Smooth muscle cell (in vitro differentiated cells): ENCODE measurements around the gene OGG1. TPM values are rescaled to one million over a fixed set of nuclear protein-coding genes. Genes with fewer than 3 reads are reported as not detected.

Experiments used
- DNase-seq: peaks from one replicate; lab custom pipeline; 2025; ENCODE audit not compliant: unreplicated experiment; lab: John Stamatoyannopoulos, UW
- H2AFZ ChIP-seq: fragments of 200-600 bp; sonication (generic); 2 replicates; pipeline ENCODE4 v1.6.0; 2016; ENCODE audit warnings: antibody characterized with exemption, low read depth, mild to moderate bottlenecking
- H3F3A ChIP-seq: fragments of 200-600 bp; sonication (generic); 2 replicates; pipeline ENCODE4 v1.6.0; 2017; ENCODE audit warnings: antibody characterized with exemption, low read depth
- H3K27ac ChIP-seq: fragments of 200-600 bp; sonication (generic); 2 replicates; pipeline ENCODE4 v1.5.1; 2016; ENCODE audit warnings: low read depth, mild to moderate bottlenecking
- H3K27me3 ChIP-seq: fragments of 200-600 bp; sonication (generic); 2 replicates; pipeline ENCODE4 v1.6.1; 2016; ENCODE audit warnings: low read depth, mild to moderate bottlenecking
- H3K36me3 ChIP-seq: fragments of 200-600 bp; sonication (generic); 2 replicates; pipeline ENCODE4 v1.5.1; 2016; ENCODE audit warnings: low read depth
- H3K4me1 ChIP-seq: fragments of 200-600 bp; sonication (generic); 2 replicates; pipeline ENCODE4 v1.5.1; 2016; ENCODE audit warnings: low read depth
- H3K4me2 ChIP-seq: fragments of 200-600 bp; sonication (generic); 2 replicates; pipeline ENCODE4 v1.6.0; 2016; ENCODE audit warnings: mild to moderate bottlenecking
- H3K4me3 ChIP-seq: fragments of 200-600 bp; sonication (generic); 2 replicates; pipeline ENCODE4 v1.5.1; 2016; ENCODE audit warnings: mild to moderate bottlenecking
- H3K79me2 ChIP-seq: fragments of 200-600 bp; sonication (generic); 2 replicates; pipeline ENCODE4 v1.6.0; 2016; ENCODE audit warnings: low read depth, mild to moderate bottlenecking
- H3K9ac ChIP-seq: fragments of 200-600 bp; sonication (generic); 2 replicates; pipeline ENCODE4 v1.6.0; 2016; ENCODE audit warnings: low read depth
- H3K9me3 ChIP-seq: fragments of 200-600 bp; sonication (generic); replicated peaks from 2 replicates; pipeline ENCODE4 v1.5.1; 2016; ENCODE audit warnings: low read depth
- H4K20me1 ChIP-seq: fragments of 200-600 bp; sonication (generic); 2 replicates; pipeline ENCODE4 v1.6.0; 2016; ENCODE audit warnings: low read depth
- WGBS: methylation state at CpG from one replicate; pipeline ENCODE4 v1.1.7; 2016; ENCODE audit warnings: low lambda C conversion rate; 5-methylcytosine and 5-hydroxymethylcytosine counted together
- polyA plus RNA-seq: library from polyadenylated mRNA; unstranded; fragments of >200 nt; fragmentation: Nextera tagmentation; extraction: Ambion mirVana; gene quantifications from 2 replicates; pipeline ENCODE4 v1.2.1, GENCODE V29; 2016
- total RNA-seq: library from RNA; depleted of rRNA; stranded (reverse); fragments of >200 nt; gene quantifications from 2 replicates; pipeline ENCODE4 v1.2.3, GENCODE V29; 2014
- TF ChIP-seq, protein P1 (sequence below): fragments of 200-600 bp; sonication (generic); IDR thresholded peaks from 2 replicates; pipeline ENCODE4 v1.5.1; 2017; ENCODE audit warnings: borderline replicate concordance, mild to moderate bottlenecking, antibody characterized with exemption; ENCODE audit not compliant: insufficient read depth, poor library complexity, severe bottlenecking

OGG1 gene
- total and polyA plus RNA-seq, 2 experiments from 2014 or later, result 13.4 to 24.6 TPM

GRCh38 chr3:9736831-9737230 is 12.9 kb upstream of the OGG1 start:
- Histone ChIP-seq H4K20me1 (peaks cover 34% of the 10 kb centered on the region), H3K4me1 (peaks cover 8% of the 10 kb centered on the region), H3K27ac (no peak overlapping the region), H3K36me3 (peaks cover 7% of the 10 kb centered on the region), H3K9me3 (no peaks in the 10 kb centered on the region), H3K4me2 (no peak overlapping the region), H3F3A (no peaks in the 10 kb centered on the region), H3K27me3 (no peaks in the 10 kb centered on the region), H2AFZ (no peak overlapping the region), H3K9ac (no peak overlapping the region), H3K79me2 (peaks cover 48% of the 10 kb centered on the region), H3K4me3 (no peak overlapping the region)
- TF ChIP-seq, protein P1, sequence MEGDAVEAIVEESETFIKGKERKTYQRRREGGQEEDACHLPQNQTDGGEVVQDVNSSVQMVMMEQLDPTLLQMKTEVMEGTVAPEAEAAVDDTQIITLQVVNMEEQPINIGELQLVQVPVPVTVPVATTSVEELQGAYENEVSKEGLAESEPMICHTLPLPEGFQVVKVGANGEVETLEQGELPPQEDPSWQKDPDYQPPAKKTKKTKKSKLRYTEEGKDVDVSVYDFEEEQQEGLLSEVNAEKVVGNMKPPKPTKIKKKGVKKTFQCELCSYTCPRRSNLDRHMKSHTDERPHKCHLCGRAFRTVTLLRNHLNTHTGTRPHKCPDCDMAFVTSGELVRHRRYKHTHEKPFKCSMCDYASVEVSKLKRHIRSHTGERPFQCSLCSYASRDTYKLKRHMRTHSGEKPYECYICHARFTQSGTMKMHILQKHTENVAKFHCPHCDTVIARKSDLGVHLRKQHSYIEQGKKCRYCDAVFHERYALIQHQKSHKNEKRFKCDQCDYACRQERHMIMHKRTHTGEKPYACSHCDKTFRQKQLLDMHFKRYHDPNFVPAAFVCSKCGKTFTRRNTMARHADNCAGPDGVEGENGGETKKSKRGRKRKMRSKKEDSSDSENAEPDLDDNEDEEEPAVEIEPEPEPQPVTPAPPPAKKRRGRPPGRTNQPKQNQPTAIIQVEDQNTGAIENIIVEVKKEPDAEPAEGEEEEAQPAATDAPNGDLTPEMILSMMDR, result no peak
- DNase-seq, result no peak
- WGBS, result 94% methylated on average over 2 of the region's 2 CpGs

DNA sequence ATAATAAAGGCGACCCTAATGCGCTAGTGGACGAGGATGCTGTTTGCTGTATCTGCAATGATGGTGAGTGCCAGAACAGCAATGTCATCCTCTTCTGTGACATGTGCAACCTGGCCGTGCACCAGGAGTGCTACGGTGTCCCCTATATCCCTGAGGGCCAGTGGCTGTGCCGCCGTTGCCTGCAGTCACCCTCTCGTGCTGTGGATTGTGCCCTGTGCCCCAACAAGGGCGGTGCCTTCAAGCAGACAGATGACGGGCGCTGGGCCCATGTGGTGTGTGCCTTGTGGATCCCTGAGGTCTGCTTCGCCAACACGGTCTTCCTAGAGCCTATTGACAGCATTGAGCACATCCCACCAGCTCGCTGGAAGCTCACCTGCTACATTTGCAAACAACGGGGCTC is 10.6 kb upstream of the OGG1 start:
- Histone ChIP-seq H4K20me1 (peaks cover 14% of the 10 kb centered on the region), H3K36me3 (peaks cover 7% of the 10 kb centered on the region), H3K4me2 (no peak overlapping the region), H3F3A (no peaks in the 10 kb centered on the region), H2AFZ (no peak overlapping the region), H3K27ac (no peak overlapping the region), H3K79me2 (peaks cover 25% of the 10 kb centered on the region), H3K4me3 (no peak overlapping the region), H3K4me1 (no peaks in the 10 kb centered on the region), H3K9ac (no peak overlapping the region), H3K9me3 (no peaks in the 10 kb centered on the region), H3K27me3 (no peaks in the 10 kb centered on the region)
- DNase-seq, result no peak
- 96% methylated on average over 15 of the region's 15 CpGs for WGBS
- TF ChIP-seq, protein P1, result no peak

GRCh38 chr3:9742560-9742959 is 7.2 kb upstream of the OGG1 start:
- Histone ChIP-seq H4K20me1 (peaks cover 5% of the 10 kb centered on the region), H3K9ac (no peak overlapping the region), H2AFZ (no peak overlapping the region), H3K27ac (no peak overlapping the region), H3K27me3 (no peaks in the 10 kb centered on the region), H3K36me3 (peaks cover 4% of the 10 kb centered on the region), H3K4me2 (no peak overlapping the region), H3K4me3 (no peak overlapping the region), H3F3A (peaks cover 14% of the 10 kb centered on the region), H3K4me1 (no peaks in the 10 kb centered on the region), H3K79me2 (no peaks in the 10 kb centered on the region), H3K9me3 (no peaks in the 10 kb centered on the region)
- TF ChIP-seq, protein P1, result no peak
- no peak for DNase-seq
- 100% methylated on average over 1 of the region's 1 CpG for WGBS

DNA sequence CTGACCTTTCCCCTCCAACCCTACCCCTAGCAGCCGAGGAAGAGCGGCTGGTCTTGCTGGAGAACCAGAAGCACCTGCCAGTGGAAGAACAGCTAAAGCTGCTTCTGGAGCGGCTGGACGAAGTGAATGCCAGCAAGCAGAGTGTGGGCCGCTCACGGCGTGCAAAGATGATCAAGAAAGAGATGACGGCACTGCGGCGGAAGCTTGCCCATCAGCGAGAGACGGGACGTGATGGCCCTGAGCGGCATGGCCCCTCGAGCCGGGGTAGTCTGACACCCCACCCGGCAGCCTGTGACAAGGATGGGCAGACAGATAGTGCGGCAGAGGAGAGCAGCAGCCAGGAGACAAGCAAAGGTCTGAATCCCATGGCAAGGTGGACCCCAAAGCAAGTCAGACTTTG is 6.2 kb upstream of the OGG1 start:
- 98% methylated on average over 18 of the region's 18 CpGs for WGBS
- TF ChIP-seq, protein P1, result no peak

More for the DNA sequence above, 6.2 kb upstream of the OGG1 start:
- Histone ChIP-seq H3K27me3 (no peaks in the 10 kb centered on the region), H3K4me3 (no peak overlapping the region), H3K27ac (no peak overlapping the region), H3K79me2 (no peaks in the 10 kb centered on the region), H3K36me3 (peaks cover 4% of the 10 kb centered on the region), H3K4me1 (no peaks in the 10 kb centered on the region), H3K9me3 (no peaks in the 10 kb centered on the region), H3K4me2 (no peak overlapping the region), H2AFZ (no peak overlapping the region), H3K9ac (no peak overlapping the region), H4K20me1 (no peaks in the 10 kb centered on the region), H3F3A (peaks cover 21% of the 10 kb centered on the region)
- DNase-seq, result no peak
